ENCODE measurements around the gene ZNF346. TPM values are rescaled to one million over a fixed set of nuclear protein-coding genes. Genes with fewer than 3 reads are reported as not detected.

Gene ZNF346
- total RNA-seq, 1 experiment from 2014 or later, result 18.4 TPM

DNA sequence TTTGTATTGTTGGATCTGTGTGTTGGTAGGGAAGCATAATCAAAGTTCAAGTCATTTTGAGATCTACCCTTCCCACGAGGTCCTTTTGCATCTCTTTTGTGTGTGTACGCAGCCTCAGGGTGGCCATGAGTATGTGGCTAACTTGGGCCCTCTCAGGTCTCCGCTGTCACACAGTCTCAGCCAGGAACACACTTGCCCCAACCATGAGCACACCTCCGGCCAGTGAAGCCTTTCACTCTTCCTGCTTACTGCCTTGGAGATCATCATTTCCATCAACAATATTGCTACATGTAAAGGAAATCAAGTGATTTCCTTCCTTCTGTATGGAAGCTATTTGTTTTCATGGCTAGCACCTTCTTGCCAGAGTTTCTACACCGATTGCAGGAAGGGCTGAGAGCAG is 13.9 kb downstream of the ZNF346 start (continued):
- TF ChIP-seq, protein P1, sequence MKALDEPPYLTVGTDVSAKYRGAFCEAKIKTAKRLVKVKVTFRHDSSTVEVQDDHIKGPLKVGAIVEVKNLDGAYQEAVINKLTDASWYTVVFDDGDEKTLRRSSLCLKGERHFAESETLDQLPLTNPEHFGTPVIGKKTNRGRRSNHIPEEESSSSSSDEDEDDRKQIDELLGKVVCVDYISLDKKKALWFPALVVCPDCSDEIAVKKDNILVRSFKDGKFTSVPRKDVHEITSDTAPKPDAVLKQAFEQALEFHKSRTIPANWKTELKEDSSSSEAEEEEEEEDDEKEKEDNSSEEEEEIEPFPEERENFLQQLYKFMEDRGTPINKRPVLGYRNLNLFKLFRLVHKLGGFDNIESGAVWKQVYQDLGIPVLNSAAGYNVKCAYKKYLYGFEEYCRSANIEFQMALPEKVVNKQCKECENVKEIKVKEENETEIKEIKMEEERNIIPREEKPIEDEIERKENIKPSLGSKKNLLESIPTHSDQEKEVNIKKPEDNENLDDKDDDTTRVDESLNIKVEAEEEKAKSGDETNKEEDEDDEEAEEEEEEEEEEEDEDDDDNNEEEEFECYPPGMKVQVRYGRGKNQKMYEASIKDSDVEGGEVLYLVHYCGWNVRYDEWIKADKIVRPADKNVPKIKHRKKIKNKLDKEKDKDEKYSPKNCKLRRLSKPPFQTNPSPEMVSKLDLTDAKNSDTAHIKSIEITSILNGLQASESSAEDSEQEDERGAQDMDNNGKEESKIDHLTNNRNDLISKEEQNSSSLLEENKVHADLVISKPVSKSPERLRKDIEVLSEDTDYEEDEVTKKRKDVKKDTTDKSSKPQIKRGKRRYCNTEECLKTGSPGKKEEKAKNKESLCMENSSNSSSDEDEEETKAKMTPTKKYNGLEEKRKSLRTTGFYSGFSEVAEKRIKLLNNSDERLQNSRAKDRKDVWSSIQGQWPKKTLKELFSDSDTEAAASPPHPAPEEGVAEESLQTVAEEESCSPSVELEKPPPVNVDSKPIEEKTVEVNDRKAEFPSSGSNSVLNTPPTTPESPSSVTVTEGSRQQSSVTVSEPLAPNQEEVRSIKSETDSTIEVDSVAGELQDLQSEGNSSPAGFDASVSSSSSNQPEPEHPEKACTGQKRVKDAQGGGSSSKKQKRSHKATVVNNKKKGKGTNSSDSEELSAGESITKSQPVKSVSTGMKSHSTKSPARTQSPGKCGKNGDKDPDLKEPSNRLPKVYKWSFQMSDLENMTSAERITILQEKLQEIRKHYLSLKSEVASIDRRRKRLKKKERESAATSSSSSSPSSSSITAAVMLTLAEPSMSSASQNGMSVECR (CRISPR knock-in tag; IDR thresholded peaks at IDR 0.05; ENCODE audit: borderline replicate concordance), result no peak

DNA sequence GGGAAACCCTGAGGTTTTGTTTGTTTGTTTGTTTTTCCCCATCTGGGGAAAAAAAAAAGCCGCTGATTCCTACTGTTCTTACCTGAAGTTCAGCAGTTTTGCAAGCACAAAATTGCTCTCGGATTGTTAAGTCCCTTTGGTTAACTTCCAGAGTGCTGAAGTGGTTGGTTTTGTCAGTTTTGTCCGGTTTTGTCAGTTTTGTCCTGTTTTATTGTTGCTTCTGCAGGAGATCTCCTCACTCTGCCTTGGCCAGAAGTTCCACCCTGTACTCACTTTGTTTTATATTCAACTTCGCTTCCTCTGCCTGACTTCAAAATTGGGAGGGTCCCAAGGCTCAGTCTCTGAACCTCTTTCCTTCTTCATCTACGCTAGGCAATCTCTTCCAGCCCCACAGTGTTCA is 14.4 kb downstream of the ZNF346 start:
- H3K27me3 Mint-ChIP-seq (ENCODE audit: low read depth), result no peaks in the 10 kb centered on the region
- peaks cover 14% of the 10 kb centered on the region for H3K36me3 Mint-ChIP-seq
- ATAC-seq, result no peak
- CTCF ChIA-PET, result no interaction called here
- H3K27ac Mint-ChIP-seq, result no peak overlapping the region
- DNase-seq (ENCODE audit: low spot score), result no peak
- no peaks in the 10 kb centered on the region for H3K9me3 Mint-ChIP-seq
- POLR2A ChIA-PET, result no interaction called here
- H3K4me3 Mint-ChIP-seq, result no peak overlapping the region
- peaks cover 10% of the 10 kb centered on the region for H3K4me1 Mint-ChIP-seq
- TF ChIP-seq NFYB (CRISPR knock-in tag; conservative IDR thresholded peaks at IDR 0.05; ENCODE audit: low read depth) (no peak), GRHL2 (CRISPR knock-in tag; IDR thresholded peaks at IDR 0.05; ENCODE audit: insufficient replicate concordance, severe bottlenecking) (no peak), ZNF138 (CRISPR knock-in tag; conservative IDR thresholded peaks at IDR 0.05) (no peak), NFE2L1 (CRISPR knock-in tag; IDR thresholded peaks at IDR 0.05) (no peak), SOX15 (CRISPR knock-in tag; IDR thresholded peaks at IDR 0.05) (no peak), CBFB (CRISPR knock-in tag; IDR thresholded peaks at IDR 0.05; ENCODE audit: low read depth) (no peak), FOXJ3 (CRISPR knock-in tag; IDR thresholded peaks at IDR 0.05; ENCODE audit: borderline replicate concordance) (no peak), RORB (CRISPR knock-in tag; IDR thresholded peaks at IDR 0.05) (no peak), ZNF416 (CRISPR knock-in tag; IDR thresholded peaks at IDR 0.05) (no peak), ATF1 (CRISPR knock-in tag; IDR thresholded peaks at IDR 0.05) (no peak)
- TF ChIP-seq, protein P2, sequence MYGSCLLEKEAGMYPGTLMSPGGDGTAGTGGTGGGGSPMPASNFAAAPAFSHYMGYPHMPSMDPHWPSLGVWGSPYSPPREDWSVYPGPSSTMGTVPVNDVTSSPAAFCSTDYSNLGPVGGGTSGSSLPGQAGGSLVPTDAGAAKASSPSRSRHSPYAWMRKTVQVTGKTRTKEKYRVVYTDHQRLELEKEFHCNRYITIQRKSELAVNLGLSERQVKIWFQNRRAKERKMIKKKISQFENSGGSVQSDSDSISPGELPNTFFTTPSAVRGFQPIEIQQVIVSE (CRISPR knock-in tag; IDR thresholded peaks at IDR 0.05; ENCODE audit: borderline replicate concordance), result no peak
- TF ChIP-seq, protein P3, sequence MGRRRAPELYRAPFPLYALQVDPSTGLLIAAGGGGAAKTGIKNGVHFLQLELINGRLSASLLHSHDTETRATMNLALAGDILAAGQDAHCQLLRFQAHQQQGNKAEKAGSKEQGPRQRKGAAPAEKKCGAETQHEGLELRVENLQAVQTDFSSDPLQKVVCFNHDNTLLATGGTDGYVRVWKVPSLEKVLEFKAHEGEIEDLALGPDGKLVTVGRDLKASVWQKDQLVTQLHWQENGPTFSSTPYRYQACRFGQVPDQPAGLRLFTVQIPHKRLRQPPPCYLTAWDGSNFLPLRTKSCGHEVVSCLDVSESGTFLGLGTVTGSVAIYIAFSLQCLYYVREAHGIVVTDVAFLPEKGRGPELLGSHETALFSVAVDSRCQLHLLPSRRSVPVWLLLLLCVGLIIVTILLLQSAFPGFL (CRISPR knock-in tag; IDR thresholded peaks at IDR 0.05; ENCODE audit: borderline replicate concordance), result no peak
- TF ChIP-seq, protein P4, sequence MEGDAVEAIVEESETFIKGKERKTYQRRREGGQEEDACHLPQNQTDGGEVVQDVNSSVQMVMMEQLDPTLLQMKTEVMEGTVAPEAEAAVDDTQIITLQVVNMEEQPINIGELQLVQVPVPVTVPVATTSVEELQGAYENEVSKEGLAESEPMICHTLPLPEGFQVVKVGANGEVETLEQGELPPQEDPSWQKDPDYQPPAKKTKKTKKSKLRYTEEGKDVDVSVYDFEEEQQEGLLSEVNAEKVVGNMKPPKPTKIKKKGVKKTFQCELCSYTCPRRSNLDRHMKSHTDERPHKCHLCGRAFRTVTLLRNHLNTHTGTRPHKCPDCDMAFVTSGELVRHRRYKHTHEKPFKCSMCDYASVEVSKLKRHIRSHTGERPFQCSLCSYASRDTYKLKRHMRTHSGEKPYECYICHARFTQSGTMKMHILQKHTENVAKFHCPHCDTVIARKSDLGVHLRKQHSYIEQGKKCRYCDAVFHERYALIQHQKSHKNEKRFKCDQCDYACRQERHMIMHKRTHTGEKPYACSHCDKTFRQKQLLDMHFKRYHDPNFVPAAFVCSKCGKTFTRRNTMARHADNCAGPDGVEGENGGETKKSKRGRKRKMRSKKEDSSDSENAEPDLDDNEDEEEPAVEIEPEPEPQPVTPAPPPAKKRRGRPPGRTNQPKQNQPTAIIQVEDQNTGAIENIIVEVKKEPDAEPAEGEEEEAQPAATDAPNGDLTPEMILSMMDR (IDR thresholded peaks at IDR 0.05), result no peak
- TF ChIP-seq, protein P5, sequence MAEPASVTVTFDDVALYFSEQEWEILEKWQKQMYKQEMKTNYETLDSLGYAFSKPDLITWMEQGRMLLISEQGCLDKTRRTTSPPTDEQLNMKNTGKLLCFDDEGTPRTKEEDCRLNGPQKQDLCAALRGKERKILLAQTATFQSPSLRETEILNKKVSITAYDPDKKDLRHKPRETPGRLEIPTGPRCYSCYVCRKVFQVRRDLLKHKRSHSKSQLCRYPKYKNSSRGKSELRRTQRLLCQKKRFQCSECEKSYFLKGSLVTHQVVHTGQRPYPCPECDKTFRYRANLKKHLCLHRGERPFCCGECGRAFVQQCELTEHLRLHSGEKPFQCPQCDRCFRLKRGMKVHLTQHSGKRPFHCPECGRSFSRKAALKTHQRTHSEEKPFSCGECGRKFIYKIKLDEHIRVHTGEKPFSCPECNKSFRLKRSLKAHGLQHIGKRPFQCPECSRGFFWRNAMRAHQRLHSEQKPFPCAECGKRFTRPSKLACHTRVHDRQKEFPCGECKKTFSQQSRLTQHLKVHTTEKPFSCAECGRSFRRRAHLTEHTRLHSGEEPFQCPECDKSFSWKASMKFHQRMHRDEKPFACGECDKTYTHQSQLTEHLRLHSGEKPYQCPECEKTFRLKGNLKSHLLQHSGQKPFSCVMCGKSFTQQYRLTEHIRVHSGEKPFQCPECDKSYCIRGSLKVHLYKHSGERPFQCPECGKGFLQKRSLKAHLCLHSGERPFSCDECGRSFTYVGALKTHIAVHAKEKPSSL (CRISPR knock-in tag; conservative IDR thresholded peaks at IDR 0.05), result no peak
- TF ChIP-seq, protein P6, sequence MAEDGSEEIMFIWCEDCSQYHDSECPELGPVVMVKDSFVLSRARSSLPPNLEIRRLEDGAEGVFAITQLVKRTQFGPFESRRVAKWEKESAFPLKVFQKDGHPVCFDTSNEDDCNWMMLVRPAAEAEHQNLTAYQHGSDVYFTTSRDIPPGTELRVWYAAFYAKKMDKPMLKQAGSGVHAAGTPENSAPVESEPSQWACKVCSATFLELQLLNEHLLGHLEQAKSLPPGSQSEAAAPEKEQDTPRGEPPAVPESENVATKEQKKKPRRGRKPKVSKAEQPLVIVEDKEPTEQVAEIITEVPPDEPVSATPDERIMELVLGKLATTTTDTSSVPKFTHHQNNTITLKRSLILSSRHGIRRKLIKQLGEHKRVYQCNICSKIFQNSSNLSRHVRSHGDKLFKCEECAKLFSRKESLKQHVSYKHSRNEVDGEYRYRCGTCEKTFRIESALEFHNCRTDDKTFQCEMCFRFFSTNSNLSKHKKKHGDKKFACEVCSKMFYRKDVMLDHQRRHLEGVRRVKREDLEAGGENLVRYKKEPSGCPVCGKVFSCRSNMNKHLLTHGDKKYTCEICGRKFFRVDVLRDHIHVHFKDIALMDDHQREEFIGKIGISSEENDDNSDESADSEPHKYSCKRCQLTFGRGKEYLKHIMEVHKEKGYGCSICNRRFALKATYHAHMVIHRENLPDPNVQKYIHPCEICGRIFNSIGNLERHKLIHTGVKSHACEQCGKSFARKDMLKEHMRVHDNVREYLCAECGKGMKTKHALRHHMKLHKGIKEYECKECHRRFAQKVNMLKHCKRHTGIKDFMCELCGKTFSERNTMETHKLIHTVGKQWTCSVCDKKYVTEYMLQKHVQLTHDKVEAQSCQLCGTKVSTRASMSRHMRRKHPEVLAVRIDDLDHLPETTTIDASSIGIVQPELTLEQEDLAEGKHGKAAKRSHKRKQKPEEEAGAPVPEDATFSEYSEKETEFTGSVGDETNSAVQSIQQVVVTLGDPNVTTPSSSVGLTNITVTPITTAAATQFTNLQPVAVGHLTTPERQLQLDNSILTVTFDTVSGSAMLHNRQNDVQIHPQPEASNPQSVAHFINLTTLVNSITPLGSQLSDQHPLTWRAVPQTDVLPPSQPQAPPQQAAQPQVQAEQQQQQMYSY (CRISPR knock-in tag; IDR thresholded peaks at IDR 0.05), result no peak
- TF ChIP-seq, protein P7, sequence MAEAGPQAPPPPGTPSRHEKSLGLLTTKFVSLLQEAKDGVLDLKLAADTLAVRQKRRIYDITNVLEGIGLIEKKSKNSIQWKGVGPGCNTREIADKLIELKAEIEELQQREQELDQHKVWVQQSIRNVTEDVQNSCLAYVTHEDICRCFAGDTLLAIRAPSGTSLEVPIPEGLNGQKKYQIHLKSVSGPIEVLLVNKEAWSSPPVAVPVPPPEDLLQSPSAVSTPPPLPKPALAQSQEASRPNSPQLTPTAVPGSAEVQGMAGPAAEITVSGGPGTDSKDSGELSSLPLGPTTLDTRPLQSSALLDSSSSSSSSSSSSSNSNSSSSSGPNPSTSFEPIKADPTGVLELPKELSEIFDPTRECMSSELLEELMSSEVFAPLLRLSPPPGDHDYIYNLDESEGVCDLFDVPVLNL (CRISPR knock-in tag; IDR thresholded peaks at IDR 0.05; ENCODE audit: borderline replicate concordance, low read depth), result no peak
- TF ChIP-seq, protein P8, sequence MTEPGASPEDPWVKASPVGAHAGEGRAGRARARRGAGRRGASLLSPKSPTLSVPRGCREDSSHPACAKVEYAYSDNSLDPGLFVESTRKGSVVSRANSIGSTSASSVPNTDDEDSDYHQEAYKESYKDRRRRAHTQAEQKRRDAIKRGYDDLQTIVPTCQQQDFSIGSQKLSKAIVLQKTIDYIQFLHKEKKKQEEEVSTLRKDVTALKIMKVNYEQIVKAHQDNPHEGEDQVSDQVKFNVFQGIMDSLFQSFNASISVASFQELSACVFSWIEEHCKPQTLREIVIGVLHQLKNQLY (CRISPR knock-in tag; IDR thresholded peaks at IDR 0.05), result no peak
- TF ChIP-seq, protein P9, sequence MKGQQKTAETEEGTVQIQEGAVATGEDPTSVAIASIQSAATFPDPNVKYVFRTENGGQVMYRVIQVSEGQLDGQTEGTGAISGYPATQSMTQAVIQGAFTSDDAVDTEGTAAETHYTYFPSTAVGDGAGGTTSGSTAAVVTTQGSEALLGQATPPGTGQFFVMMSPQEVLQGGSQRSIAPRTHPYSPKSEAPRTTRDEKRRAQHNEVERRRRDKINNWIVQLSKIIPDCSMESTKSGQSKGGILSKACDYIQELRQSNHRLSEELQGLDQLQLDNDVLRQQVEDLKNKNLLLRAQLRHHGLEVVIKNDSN (CRISPR knock-in tag; IDR thresholded peaks at IDR 0.05), result no peak

Data from WTC11 (cell line).